HCT116 (cell line): ENCODE measurements around the gene CARMIL1. TPM values are rescaled to one million over a fixed set of nuclear protein-coding genes. Genes with fewer than 3 reads are reported as not detected.
"Not testable (repeated sequence)": the region's sequence is repeated elsewhere in the genome, so short reads cannot be mapped to it uniquely, and the experiment has no call there.

Experiments used
- ATAC-seq: fragments of 200-7000 bp; cut with Tn5 transposase; 2 replicates; pipeline ENCODE4 v1.9.1; 2020; ENCODE audit warnings: mild to moderate bottlenecking, moderate library complexity
- BruUV-seq: library from RNA; stranded (reverse); fragments of 400-500 nt; replicated peaks from 2 replicates; lab custom pipeline; 2021; lab: Mats Ljungman, UMichigan
- CTCF ChIA-PET: fragments of 300-600 bp; sonication (Branson Sonifier 250); formaldehyde crosslinking; loops from one replicate; lab custom pipeline; 2021; ENCODE audit warnings: antibody characterized with exemption; lab: Charles Lee
- POLR2A ChIA-PET: fragments of 300-600, 350-600 bp; sonication (Branson Sonifier 250); formaldehyde crosslinking; loops from one replicate; lab custom pipeline; 2021; ENCODE audit warnings: antibody characterized with exemption; lab: Charles Lee
- RAD21 ChIA-PET, 2 experiments: fragments of 300-600 bp; sonication (Branson Sonifier 250); formaldehyde crosslinking; loops; one replicate each; lab custom pipeline; 2023; ENCODE audit warnings: low total read pairs in 2 of 2; ENCODE audit not compliant: uncharacterized antibody in 2 of 2, unreplicated experiment in 2 of 2, low non-redundant PET in 1 of 2; lab: Charles Lee
- DNase-seq: peaks from one replicate; pipeline ENCODE4 v3.0.0-alpha.2; 2010; ENCODE audit warnings: low read depth, low spot score
- H2AFZ ChIP-seq: fragments of 200-600 bp; shearing (Covaris generic), sonication (generic); 2 replicates; pipeline ENCODE4 v1.6.1; 2017; ENCODE audit warnings: low read depth, mixed run types, mixed read lengths, antibody characterized with exemption, low read length; ENCODE audit not compliant: poor library complexity, severe bottlenecking
- H3K27ac ChIP-seq: 2 replicates; pipeline ENCODE4 v1.5.1; 2012; ENCODE audit warnings: low read depth, low read length
- H3K27me3 ChIP-seq: fragments of 200-600 bp; sonication (generic); 2 replicates; pipeline ENCODE4 v1.6.1; 2016; ENCODE audit warnings: mixed run types, low read length, mixed read lengths; ENCODE audit not compliant: insufficient read depth
- H3K36me3 ChIP-seq, 2 experiments: fragments of 200-500 bp in 1 of 2; fragments of 200-600 bp in 1 of 2; sonication (Bioruptor generic) in 1 of 2; sonication (generic) in 1 of 2; 2 replicates each; pipeline versions ENCODE4 v1.5.1 to v1.6.1; 2014 to 2016; ENCODE audit warnings: low read length in 2 of 2, inconsistent platforms in 1 of 2, mixed read lengths in 1 of 2, mixed run types in 1 of 2; ENCODE audit not compliant: insufficient read depth in 2 of 2, control insufficient read depth in 1 of 2
- H3K4me1 ChIP-seq, 2 experiments: fragments of 200-600 bp in 1 of 2; sonication (generic) in 1 of 2; 2 replicates each; pipeline versions ENCODE4 v1.5.1 to v1.6.1; 2012 to 2017; ENCODE audit warnings: low read length in 2 of 2, inconsistent platforms in 1 of 2, mild to moderate bottlenecking in 1 of 2, mixed read lengths in 1 of 2, mixed run types in 1 of 2, moderate library complexity in 1 of 2; ENCODE audit not compliant: insufficient read depth in 2 of 2, control insufficient read depth in 1 of 2
- H3K4me2 ChIP-seq: fragments of 200-600 bp; sonication (generic); 2 replicates; pipeline ENCODE4 v1.6.1; 2017; ENCODE audit warnings: mixed run types, low read length, mixed read lengths
- H3K4me3 ChIP-seq, 2 experiments: fragments of 200-600 bp in 1 of 2; sonication (generic) in 1 of 2; replicated peaks in 1 of 2; 2 replicates each; pipeline ENCODE4 v1.5.1; 2011 to 2016; ENCODE audit warnings: low read length in 2 of 2, control low read depth in 1 of 2, low read depth in 1 of 2, mild to moderate bottlenecking in 1 of 2, mixed read lengths in 1 of 2, mixed run types in 1 of 2
- H3K79me2 ChIP-seq: fragments of 200-600 bp; sonication (generic); 2 replicates; pipeline ENCODE4 v1.6.1; 2017; ENCODE audit warnings: mild to moderate bottlenecking, mixed run types, low read length, moderate library complexity, mixed read lengths; ENCODE audit not compliant: insufficient read depth
- H3K9ac ChIP-seq: fragments of 200-600 bp; sonication (generic); 2 replicates; pipeline ENCODE4 v1.6.1; 2016; ENCODE audit warnings: low read length, mixed read lengths
- H3K9me2 ChIP-seq: fragments of 200-600 bp; sonication (generic), shearing (Covaris generic); 2 replicates; pipeline ENCODE4 v1.6.1; 2017; ENCODE audit warnings: mixed run types, mild to moderate bottlenecking, moderate library complexity; ENCODE audit not compliant: insufficient read depth
- H3K9me3 ChIP-seq, 2 experiments: fragments of 200-500 bp in 1 of 2; fragments of 200-600 bp in 1 of 2; sonication (Bioruptor generic) in 1 of 2; sonication (generic) in 1 of 2; 2 replicates each; pipeline ENCODE4 v1.6.1; 2014 to 2017; ENCODE audit warnings: low read length in 2 of 2, mixed read lengths in 2 of 2, inconsistent platforms in 1 of 2, low read depth in 1 of 2, mild to moderate bottlenecking in 1 of 2, mixed run types in 1 of 2, moderate library complexity in 1 of 2; ENCODE audit not compliant: control insufficient read depth in 1 of 2, insufficient read depth in 1 of 2
- H4K20me1 ChIP-seq: fragments of 200-600 bp; sonication (generic), shearing (Covaris generic); 2 replicates; pipeline ENCODE4 v1.6.1; 2017; ENCODE audit warnings: mixed run types, mild to moderate bottlenecking, moderate library complexity; ENCODE audit not compliant: insufficient read depth
- CBX3 ChIP-seq: IDR thresholded peaks from 2 replicates; pipeline ENCODE4 v1.6.1; 2012; ENCODE audit warnings: low read depth
- EZH2 ChIP-seq: fragments of 200-600 bp; sonication (generic); IDR thresholded peaks from 2 replicates; pipeline ENCODE4 v1.6.1; 2017; ENCODE audit warnings: antibody characterized with exemption, mixed run types
- EZH2phosphoT487 ChIP-seq: fragments of 200-600 bp; IDR thresholded peaks from 2 replicates; pipeline ENCODE4 v1.6.1; 2018; ENCODE audit warnings: antibody characterized with exemption, borderline replicate concordance
- FOSL1 ChIP-seq: IDR thresholded peaks from 2 replicates; pipeline ENCODE4 v1.6.1; 2012; ENCODE audit warnings: low read depth
- POLR2A ChIP-seq: IDR thresholded peaks from 2 replicates; pipeline ENCODE4 v1.7.0; 2011; ENCODE audit warnings: borderline replicate concordance; ENCODE audit not compliant: insufficient read depth, insufficient read length; ENCODE audit errors: extremely low read depth
- POLR2AphosphoS5 ChIP-seq: IDR thresholded peaks from 2 replicates; pipeline ENCODE4 v1.6.1; 2011; ENCODE audit warnings: mild to moderate bottlenecking, low read depth, low read length, moderate library complexity
- RAD21 ChIP-seq: IDR thresholded peaks from 2 replicates; pipeline ENCODE4 v1.6.1; 2012; ENCODE audit warnings: low read depth, mild to moderate bottlenecking
- SP1 ChIP-seq: IDR thresholded peaks from 2 replicates; pipeline ENCODE4 v1.6.1; 2012; ENCODE audit warnings: low read depth
- SRF ChIP-seq: IDR thresholded peaks from 2 replicates; pipeline ENCODE4 v1.6.1; 2012; ENCODE audit warnings: low read depth
- TCF7L2 ChIP-seq: IDR thresholded peaks from 2 replicates; pipeline ENCODE4 v1.7.0; 2011; ENCODE audit warnings: borderline replicate concordance, inconsistent platforms; ENCODE audit not compliant: insufficient read depth, insufficient read length; ENCODE audit errors: extremely low read depth
- ZFX ChIP-seq: fragments of 450-650 bp; IDR thresholded peaks from 2 replicates; pipeline ENCODE4 v1.6.1; 2017
- intact Hi-C: fragments of 100-400 bp; cut with micrococcal nuclease; formaldehyde crosslinking; loops from 2 replicates; pipeline ENCODE4 v1.10.0; 2022
- total RNA-seq: library from RNA; stranded (reverse); gene quantifications from one replicate; pipeline ENCODE4 v1.2.1, GENCODE V29; 2021; ENCODE audit not compliant: unreplicated experiment
- TF ChIP-seq, protein P1 (sequence below): IDR thresholded peaks from 2 replicates; pipeline ENCODE4 v1.6.1; 2012
- TF ChIP-seq, protein P2 (sequence below): IDR thresholded peaks from 2 replicates; pipeline ENCODE4 v1.6.1; 2012; ENCODE audit warnings: low read depth

CARMIL1 gene
- total RNA-seq, 1 experiment from 2014 or later = 21.7 TPM

DNA sequence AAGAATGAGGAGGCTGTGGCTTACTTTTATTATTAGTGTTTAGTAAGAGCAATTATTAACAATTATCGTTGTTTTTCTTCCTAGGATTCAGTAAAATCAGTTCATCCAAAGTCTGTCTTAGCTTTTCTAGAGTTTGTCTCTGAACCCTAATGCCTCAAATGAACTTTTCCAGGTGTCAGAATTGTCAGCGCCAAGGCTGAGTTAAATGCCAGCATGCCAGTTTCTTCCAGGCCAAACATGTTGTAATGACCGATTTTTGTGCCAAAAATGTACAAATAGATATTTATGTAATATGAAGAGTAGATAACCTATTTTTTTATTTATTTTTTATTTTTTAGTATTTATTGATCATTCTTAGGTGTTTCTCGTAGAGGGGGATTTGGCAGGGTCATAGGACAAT, 306.1 kb downstream of the CARMIL1 start:
- no peaks in the 10 kb centered on the region for H3K9me3 ChIP-seq
- H3K4me2 ChIP-seq = no peak overlapping the region
- no peak overlapping the region for H2AFZ ChIP-seq
- H3K79me2 ChIP-seq = no peaks in the 10 kb centered on the region
- intact Hi-C loops = no loop called here
- ChIA-PET POLR2A (no interaction called here), CTCF (no interaction called here), RAD21 (no interaction called here)
- H3K27ac ChIP-seq = no peak overlapping the region
- no peak overlapping the region for H3K9ac ChIP-seq
- H4K20me1 ChIP-seq = no peaks in the 10 kb centered on the region
- H3K9me2 ChIP-seq = no peaks in the 10 kb centered on the region
- ATAC-seq (no peak), DNase-seq (no peak)
- no peak for TF ChIP-seq FOSL1
- TF ChIP-seq EZH2phosphoT487 = no peak
- TF ChIP-seq SP1 = no peak
- no TSS peak for BruUV-seq
- H3K27me3 ChIP-seq = no peaks in the 10 kb centered on the region
- no peaks in the 10 kb centered on the region for H3K36me3 ChIP-seq
- no peaks in the 10 kb centered on the region for H3K4me1 ChIP-seq
- H3K4me3 ChIP-seq = no peak overlapping the region

DNA sequence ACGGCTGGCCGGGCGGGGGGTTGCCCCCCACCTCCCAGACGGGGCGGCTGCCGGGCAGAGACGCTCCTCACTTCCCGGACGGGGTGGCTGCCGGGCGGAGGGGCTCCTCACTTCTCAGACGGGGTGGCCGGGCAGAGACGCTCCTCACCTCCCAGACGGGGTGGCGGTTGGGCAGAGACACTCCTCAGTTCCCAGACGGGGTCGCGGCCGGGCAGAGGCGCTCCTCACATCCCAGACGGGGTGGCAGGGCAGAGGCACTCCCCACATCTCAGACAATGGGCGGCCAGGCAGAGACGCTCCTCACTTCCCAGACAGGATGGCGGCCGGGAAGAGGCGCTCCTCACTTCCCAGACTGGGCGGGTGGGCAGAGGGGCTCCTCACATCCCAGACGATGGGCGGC, 306.9 kb downstream of the CARMIL1 start:
- BruUV-seq, intact Hi-C loops, H3K79me2 ChIP-seq, H3K9me2 ChIP-seq, H3K27ac ChIP-seq, H2AFZ ChIP-seq, H3K4me2 ChIP-seq, ATAC-seq, H3K9ac ChIP-seq, H3K9me3 ChIP-seq, H4K20me1 ChIP-seq, H3K27me3 ChIP-seq, H3K36me3 ChIP-seq, RAD21 ChIA-PET, CTCF ChIA-PET, DNase-seq, H3K4me1 ChIP-seq, H3K4me3 ChIP-seq, POLR2A ChIA-PET: not testable (repeated sequence)

DNA sequence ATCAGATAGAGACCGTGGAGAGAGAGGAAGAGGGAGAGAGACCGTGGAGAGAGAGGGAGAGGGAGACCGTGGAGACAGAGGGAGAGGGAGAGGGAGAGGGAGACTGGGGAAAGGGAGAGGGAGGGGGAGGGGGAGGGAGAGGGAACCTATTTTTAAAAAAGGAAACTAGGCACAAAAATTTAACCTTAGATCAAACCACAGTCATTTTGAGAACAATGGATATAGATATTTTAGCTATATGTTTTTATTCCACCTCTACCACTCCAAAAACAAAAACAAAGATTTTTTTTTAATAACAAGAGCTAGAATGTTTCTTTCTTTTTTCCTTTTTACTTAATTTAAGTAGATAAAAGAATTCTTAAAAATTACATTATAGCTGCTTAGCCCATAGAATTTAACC, 307.8 kb downstream of the CARMIL1 start:
- Histone ChIP-seq H3K9ac (no peak overlapping the region), H3K27me3 (no peaks in the 10 kb centered on the region), H3K4me1 (no peaks in the 10 kb centered on the region), H4K20me1 (no peaks in the 10 kb centered on the region), H3K79me2 (no peaks in the 10 kb centered on the region), H2AFZ (no peak overlapping the region), H3K4me2 (no peak overlapping the region), H3K27ac (no peak overlapping the region), H3K9me2 (no peaks in the 10 kb centered on the region), H3K36me3 (no peaks in the 10 kb centered on the region), H3K9me3 (no peaks in the 10 kb centered on the region), H3K4me3 (no peak overlapping the region)
- no peak for DNase-seq
- CTCF ChIA-PET = no interaction called here
- no peak for ATAC-seq
- RAD21 ChIA-PET = no interaction called here
- no TSS peak for BruUV-seq
- POLR2A ChIA-PET = no interaction called here
- intact Hi-C loops = no loop called here
- TF ChIP-seq TCF7L2 = no peak
- TF ChIP-seq, protein P1, sequence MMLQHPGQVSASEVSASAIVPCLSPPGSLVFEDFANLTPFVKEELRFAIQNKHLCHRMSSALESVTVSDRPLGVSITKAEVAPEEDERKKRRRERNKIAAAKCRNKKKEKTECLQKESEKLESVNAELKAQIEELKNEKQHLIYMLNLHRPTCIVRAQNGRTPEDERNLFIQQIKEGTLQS = no peak
- no peak for TF ChIP-seq EZH2
- no peak for TF ChIP-seq SRF
- no peak for TF ChIP-seq POLR2AphosphoS5
- TF ChIP-seq ZFX = no peak
- TF ChIP-seq POLR2A = no peak
- TF ChIP-seq CBX3 = no peak
- TF ChIP-seq, protein P2, sequence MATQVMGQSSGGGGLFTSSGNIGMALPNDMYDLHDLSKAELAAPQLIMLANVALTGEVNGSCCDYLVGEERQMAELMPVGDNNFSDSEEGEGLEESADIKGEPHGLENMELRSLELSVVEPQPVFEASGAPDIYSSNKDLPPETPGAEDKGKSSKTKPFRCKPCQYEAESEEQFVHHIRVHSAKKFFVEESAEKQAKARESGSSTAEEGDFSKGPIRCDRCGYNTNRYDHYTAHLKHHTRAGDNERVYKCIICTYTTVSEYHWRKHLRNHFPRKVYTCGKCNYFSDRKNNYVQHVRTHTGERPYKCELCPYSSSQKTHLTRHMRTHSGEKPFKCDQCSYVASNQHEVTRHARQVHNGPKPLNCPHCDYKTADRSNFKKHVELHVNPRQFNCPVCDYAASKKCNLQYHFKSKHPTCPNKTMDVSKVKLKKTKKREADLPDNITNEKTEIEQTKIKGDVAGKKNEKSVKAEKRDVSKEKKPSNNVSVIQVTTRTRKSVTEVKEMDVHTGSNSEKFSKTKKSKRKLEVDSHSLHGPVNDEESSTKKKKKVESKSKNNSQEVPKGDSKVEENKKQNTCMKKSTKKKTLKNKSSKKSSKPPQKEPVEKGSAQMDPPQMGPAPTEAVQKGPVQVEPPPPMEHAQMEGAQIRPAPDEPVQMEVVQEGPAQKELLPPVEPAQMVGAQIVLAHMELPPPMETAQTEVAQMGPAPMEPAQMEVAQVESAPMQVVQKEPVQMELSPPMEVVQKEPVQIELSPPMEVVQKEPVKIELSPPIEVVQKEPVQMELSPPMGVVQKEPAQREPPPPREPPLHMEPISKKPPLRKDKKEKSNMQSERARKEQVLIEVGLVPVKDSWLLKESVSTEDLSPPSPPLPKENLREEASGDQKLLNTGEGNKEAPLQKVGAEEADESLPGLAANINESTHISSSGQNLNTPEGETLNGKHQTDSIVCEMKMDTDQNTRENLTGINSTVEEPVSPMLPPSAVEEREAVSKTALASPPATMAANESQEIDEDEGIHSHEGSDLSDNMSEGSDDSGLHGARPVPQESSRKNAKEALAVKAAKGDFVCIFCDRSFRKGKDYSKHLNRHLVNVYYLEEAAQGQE = no peak
- no peak for TF ChIP-seq RAD21
